WTC11 (cell line): ENCODE data around the gene GNA12. TPM values are rescaled to one million over a fixed set of nuclear protein-coding genes. Genes with fewer than 3 reads are reported as not detected.

Experiments used
- ATAC-seq: fragments of 200-7000 bp; cut with Tn5 transposase; 2 replicates; pipeline ENCODE4 v1.10.0; 2021; ENCODE audit warnings: mild to moderate bottlenecking, moderate library complexity
- CTCF ChIA-PET: fragments of 300-600 bp; sonication (Branson Sonifier 250); formaldehyde crosslinking; loops from one replicate; lab custom pipeline; 2021; ENCODE audit warnings: antibody characterized with exemption; lab: Charles Lee
- POLR2A ChIA-PET: fragments of 350-600 bp; sonication (Branson Sonifier 250); formaldehyde crosslinking; loops from one replicate; lab custom pipeline; 2021; ENCODE audit warnings: antibody characterized with exemption; lab: Charles Lee
- DNase-seq: peaks from one replicate; pipeline ENCODE4 v3.0.0; 2021; ENCODE audit warnings: low spot score
- H3K27ac Mint-ChIP-seq: 2 replicates; pipeline ENCODE4 v1.8.0; 2021; ENCODE audit warnings: mixed read lengths
- H3K27me3 Mint-ChIP-seq: 2 replicates; pipeline ENCODE4 v1.8.0; 2021; ENCODE audit warnings: low read depth, mild to moderate bottlenecking, moderate library complexity, mixed read lengths
- H3K36me3 Mint-ChIP-seq: 2 replicates; pipeline ENCODE4 v1.8.0; 2021; ENCODE audit warnings: mixed read lengths
- H3K4me1 Mint-ChIP-seq: 2 replicates; pipeline ENCODE4 v1.8.0; 2022; ENCODE audit warnings: mixed read lengths
- H3K4me3 Mint-ChIP-seq: 2 replicates; pipeline ENCODE4 v1.8.0; 2021; ENCODE audit warnings: mild to moderate bottlenecking, moderate library complexity, mixed read lengths
- H3K9me3 Mint-ChIP-seq: 2 replicates; pipeline ENCODE4 v1.8.0; 2021; ENCODE audit warnings: mixed read lengths
- CTCF ChIP-seq: fragments of 200-600 bp; IDR thresholded peaks from 2 replicates; pipeline ENCODE4 v1.8.0; 2022; ENCODE audit warnings: antibody characterized with exemption
- E2F1 ChIP-seq: sonication (generic); formaldehyde crosslinking; IDR thresholded peaks from 2 replicates; pipeline ENCODE4 v1.8.0; 2022; ENCODE audit warnings: mild to moderate bottlenecking, missing genetic modification reagents
- E2F5 ChIP-seq: sonication (generic); formaldehyde crosslinking; IDR thresholded peaks from 2 replicates; pipeline ENCODE4 v1.8.1; 2022; ENCODE audit warnings: mild to moderate bottlenecking, moderate library complexity, missing genetic modification reagents
- ELF4 ChIP-seq: sonication (generic); formaldehyde crosslinking; IDR thresholded peaks from 2 replicates; pipeline ENCODE4 v1.8.1; 2022; ENCODE audit warnings: low read depth, mild to moderate bottlenecking, moderate library complexity, missing genetic modification reagents
- EMX1 ChIP-seq: fragments of 250-450 bp; sonication (Bioruptor Pico); IDR thresholded peaks from 2 replicates; pipeline ENCODE4 v1.8.0; 2021; ENCODE audit warnings: mild to moderate bottlenecking
- ETV6 ChIP-seq: sonication (generic); formaldehyde crosslinking; IDR thresholded peaks from 2 replicates; pipeline ENCODE4 v1.8.1; 2022; ENCODE audit warnings: mild to moderate bottlenecking, missing genetic modification reagents
- FOXK1 ChIP-seq: sonication (generic); formaldehyde crosslinking; IDR thresholded peaks from 2 replicates; pipeline ENCODE4 v1.8.0; 2022; ENCODE audit warnings: mild to moderate bottlenecking, moderate library complexity, missing genetic modification reagents
- FOXP4 ChIP-seq: sonication (generic); formaldehyde crosslinking; IDR thresholded peaks from 2 replicates; pipeline ENCODE4 v1.8.0; 2022; ENCODE audit warnings: mild to moderate bottlenecking, missing genetic modification reagents
- GRHL2 ChIP-seq: fragments of 250-450 bp; sonication (Bioruptor Pico); IDR thresholded peaks from 2 replicates; pipeline ENCODE4 v1.8.0; 2022; ENCODE audit warnings: mild to moderate bottlenecking, moderate library complexity; ENCODE audit not compliant: insufficient replicate concordance, severe bottlenecking
- GTF2I ChIP-seq: fragments of 250-450 bp; sonication (Bioruptor Pico); conservative IDR thresholded peaks from 2 replicates; pipeline ENCODE4 v1.4.0; 2021; ENCODE audit warnings: mild to moderate bottlenecking
- NFATC4 ChIP-seq: fragments of 250-450 bp; sonication (Bioruptor Pico); IDR thresholded peaks from 2 replicates; pipeline ENCODE4 v1.9.0; 2021; ENCODE audit warnings: mild to moderate bottlenecking
- OVOL2 ChIP-seq: fragments of 250-450 bp; sonication (Bioruptor Pico); IDR thresholded peaks from 2 replicates; pipeline ENCODE4 v1.9.0; 2021; ENCODE audit warnings: mild to moderate bottlenecking, borderline replicate concordance
- PRRX2 ChIP-seq: fragments of 250-450 bp; sonication (Bioruptor Pico); IDR thresholded peaks from 2 replicates; pipeline ENCODE4 v1.8.0; 2021; ENCODE audit warnings: mild to moderate bottlenecking
- SMAD3 ChIP-seq: sonication (generic); formaldehyde crosslinking; IDR thresholded peaks from 2 replicates; pipeline ENCODE4 v1.8.0; 2022; ENCODE audit warnings: missing genetic modification reagents, mild to moderate bottlenecking, borderline replicate concordance
- STAT6 ChIP-seq: sonication (generic); formaldehyde crosslinking; conservative IDR thresholded peaks from 2 replicates; pipeline ENCODE4 v1.8.1; 2023; ENCODE audit warnings: mild to moderate bottlenecking, low read depth, missing genetic modification reagents, moderate library complexity
- TEAD1 ChIP-seq: sonication (generic); formaldehyde crosslinking; IDR thresholded peaks from 2 replicates; pipeline ENCODE4 v1.8.0; 2022; ENCODE audit warnings: mild to moderate bottlenecking, missing genetic modification reagents
- TEAD4 ChIP-seq: sonication (generic); formaldehyde crosslinking; IDR thresholded peaks from 2 replicates; pipeline ENCODE4 v1.8.0; 2022; ENCODE audit warnings: mild to moderate bottlenecking, missing genetic modification reagents
- ZNF121 ChIP-seq: sonication (generic); formaldehyde crosslinking; IDR thresholded peaks from 2 replicates; pipeline ENCODE4 v1.8.0; 2023; ENCODE audit warnings: missing genetic modification reagents
- ZNF232 ChIP-seq: sonication (generic); formaldehyde crosslinking; IDR thresholded peaks from 2 replicates; pipeline ENCODE4 v1.8.0; 2022; ENCODE audit warnings: mild to moderate bottlenecking, missing genetic modification reagents
- ZNF263 ChIP-seq: sonication (generic); formaldehyde crosslinking; IDR thresholded peaks from 2 replicates; pipeline ENCODE4 v1.8.1; 2022; ENCODE audit warnings: low read depth, mild to moderate bottlenecking, moderate library complexity, missing genetic modification reagents
- ZNF671 ChIP-seq: fragments of 250-450 bp; sonication (Bioruptor Pico); IDR thresholded peaks from 2 replicates; pipeline ENCODE4 v1.8.0; 2021; ENCODE audit warnings: mild to moderate bottlenecking
- total RNA-seq: library from RNA; stranded (reverse); gene quantifications from 3 replicates; pipeline ENCODE4 v1.2.3, GENCODE V29; 2021

The GNA12 gene
- total RNA-seq, 1 experiment from 2014 or later = 99.6 TPM

GRCh38 chr7:2866601-2867000, 22.5 kb upstream of the GNA12 start (continued):
- TF ChIP-seq ZNF263 (CRISPR knock-in tag) (no peak), TEAD1 (CRISPR knock-in tag) (no peak), OVOL2 (CRISPR knock-in tag) (no peak), STAT6 (CRISPR knock-in tag) (no peak), ETV6 (CRISPR knock-in tag) (no peak), ELF4 (CRISPR knock-in tag) (no peak), FOXK1 (no peak), E2F5 (CRISPR knock-in tag) (no peak), TEAD4 (CRISPR knock-in tag) (no peak), PRRX2 (CRISPR knock-in tag) (no peak)

- no peaks in the 10 kb centered on the region for H3K9me3 Mint-ChIP-seq
- ATAC-seq = peak; percentile 70
- H3K36me3 Mint-ChIP-seq = no peaks in the 10 kb centered on the region
- DNase-seq = peak; percentile 84
- no peaks in the 10 kb centered on the region for H3K27me3 Mint-ChIP-seq
- H3K4me3 Mint-ChIP-seq = no peak overlapping the region
- ChIA-PET POLR2A (no interaction called here), CTCF (interaction anchor here (0.5 to 3.8 kb wide), 36 partner anchors 9 to 808 kb away, joined by 3 to 23 read pairs (median 4); partner anchors contain the start of gene SDK1)
- peaks cover 24% of the 10 kb centered on the region for H3K4me1 Mint-ChIP-seq
- H3K27ac Mint-ChIP-seq = peak overlapping the region; percentile 91; the same call in 1 of the 2 replicates
- TF ChIP-seq GRHL2 (CRISPR knock-in tag) (no peak), CTCF (peak; percentile 90), ZNF121 (peak; percentile 59; the same call in 1 of the 2 replicates)
Observed at GRCh38 chr7:2864999-2865670, 21.0 kb upstream of the GNA12 start.

GRCh38 chr7:2864204-2864985, 20.3 kb upstream of the GNA12 start:
- Mint-ChIP-seq H3K4me3 (no peak overlapping the region), H3K27me3 (no peaks in the 10 kb centered on the region), H3K27ac (no peak overlapping the region), H3K36me3 (no peaks in the 10 kb centered on the region), H3K9me3 (no peaks in the 10 kb centered on the region), H3K4me1 (peaks cover 24% of the 10 kb centered on the region)
- POLR2A ChIA-PET = no interaction called here
- ATAC-seq (no peak), DNase-seq (no peak)
- CTCF ChIA-PET = interaction anchor here (0.5 to 3.8 kb wide), 28 partner anchors 10 to 438 kb away, joined by 3 to 23 read pairs (median 4); partner anchors contain the start of gene SDK1
- TF ChIP-seq ZNF232 (CRISPR knock-in tag) (no peak), ZNF263 (CRISPR knock-in tag) (no peak), ZNF671 (CRISPR knock-in tag) (no peak), PRRX2 (CRISPR knock-in tag) (no peak), EMX1 (no peak), NFATC4 (CRISPR knock-in tag) (no peak), FOXP4 (no peak), GTF2I (CRISPR knock-in tag) (no peak), OVOL2 (CRISPR knock-in tag) (no peak), E2F1 (CRISPR knock-in tag) (no peak), SMAD3 (CRISPR knock-in tag) (no peak), CTCF (no peak), TEAD4 (CRISPR knock-in tag) (no peak)
